Neuronal stem cell (in vitro differentiated cells): ENCODE data around the gene HNRNPAB.

ENCODE experiments used
- DNase-seq: peaks from one replicate; pipeline ENCODE4 v3.0.0-alpha.2; 2013; ENCODE audit warnings: low spot score
- H2AFZ ChIP-seq: one replicate; pipeline ENCODE4 v1.6.1; 2013; ENCODE audit warnings: mild to moderate bottlenecking, low read length, inconsistent platforms
- H2AK5ac ChIP-seq: 2 replicates; pipeline ENCODE4 v1.6.1; 2013; ENCODE audit warnings: low read depth, mild to moderate bottlenecking, inconsistent platforms, low read length, moderate library complexity, mixed read lengths
- H2BK120ac ChIP-seq: 2 replicates; pipeline ENCODE4 v1.6.1; 2013; ENCODE audit warnings: low read depth, mild to moderate bottlenecking, inconsistent platforms, low read length, moderate library complexity, mixed read lengths
- H2BK12ac ChIP-seq: one replicate; pipeline ENCODE4 v1.6.1; 2013; ENCODE audit warnings: low read length, inconsistent platforms
- H2BK15ac ChIP-seq: 2 replicates; pipeline ENCODE4 v1.6.1; 2013; ENCODE audit warnings: mild to moderate bottlenecking, low read length, inconsistent platforms, mixed read lengths
- H2BK5ac ChIP-seq: one replicate; pipeline ENCODE4 v1.6.1; 2013; ENCODE audit warnings: inconsistent platforms, mild to moderate bottlenecking, low read length, moderate library complexity
- H3K14ac ChIP-seq: one replicate; pipeline ENCODE4 v1.6.1; 2013; ENCODE audit warnings: low read length, inconsistent platforms
- H3K18ac ChIP-seq: 2 replicates; pipeline ENCODE4 v1.6.1; 2013; ENCODE audit warnings: low read length, inconsistent platforms
- H3K23ac ChIP-seq: 2 replicates; pipeline ENCODE4 v1.6.1; 2013; ENCODE audit warnings: low read depth, mild to moderate bottlenecking, mixed read lengths, low read length, inconsistent platforms; ENCODE audit not compliant: poor library complexity
- H3K27ac ChIP-seq: replicated peaks from 3 replicates; pipeline ENCODE4 v1.5.1; 2013; ENCODE audit warnings: low read length, inconsistent platforms
- H3K27me3 ChIP-seq, 3 experiments: 2 replicates each; pipeline ENCODE4 v1.6.1; 2013; ENCODE audit warnings: low read length in 3 of 3, mild to moderate bottlenecking in 2 of 3, inconsistent platforms in 1 of 3, low read depth in 1 of 3, mixed read lengths in 1 of 3, moderate library complexity in 1 of 3; ENCODE audit not compliant: control insufficient read depth in 3 of 3, insufficient read depth in 3 of 3
- H3K36me3 ChIP-seq, 2 donors: replicated peaks in 1 of 2; 2 replicates each; pipeline ENCODE4 v1.6.1; 2013; ENCODE audit warnings: low read length in 2 of 2; ENCODE audit not compliant: control insufficient read depth in 2 of 2, insufficient read depth in 2 of 2
- H3K4ac ChIP-seq: 2 replicates; pipeline ENCODE4 v1.6.1; 2013; ENCODE audit warnings: inconsistent platforms, mild to moderate bottlenecking, low read length, moderate library complexity
- H3K4me1 ChIP-seq, 2 donors: 1 replicate in 1 of 2; 2 replicates in 1 of 2; pipeline ENCODE4 v1.6.1; 2013; ENCODE audit warnings: low read length in 2 of 2, low read depth in 1 of 2; ENCODE audit not compliant: control insufficient read depth in 2 of 2, insufficient read depth in 1 of 2
- H3K4me2 ChIP-seq: one replicate; pipeline ENCODE4 v1.6.1; 2013; ENCODE audit warnings: mild to moderate bottlenecking, low read length, inconsistent platforms; ENCODE audit not compliant: insufficient read depth, poor library complexity, severe bottlenecking
- H3K4me3 ChIP-seq, 2 donors: 2 replicates each; pipeline ENCODE4 v1.5.1; 2013; ENCODE audit warnings: low read length in 2 of 2, mild to moderate bottlenecking in 2 of 2, inconsistent platforms in 1 of 2, moderate library complexity in 1 of 2
- H3K79me1 ChIP-seq: one replicate; pipeline ENCODE4 v1.6.1; 2013; ENCODE audit warnings: low read depth, mild to moderate bottlenecking, inconsistent platforms, low read length, moderate library complexity
- H3K9ac ChIP-seq: one replicate; pipeline ENCODE4 v1.6.1; 2013; ENCODE audit warnings: mild to moderate bottlenecking, low read depth, low read length, inconsistent platforms; ENCODE audit not compliant: poor library complexity
- H3K9me3 ChIP-seq, 2 donors: replicated peaks in 1 of 2; 2 replicates each; pipeline versions ENCODE3 to v1.6.1; 2013; ENCODE audit warnings: low read length in 2 of 2, mild to moderate bottlenecking in 2 of 2, inconsistent platforms in 1 of 2, low read depth in 1 of 2, mixed read lengths in 1 of 2, moderate library complexity in 1 of 2; ENCODE audit not compliant: control insufficient read depth in 2 of 2, insufficient read depth in 1 of 2
- H4K8ac ChIP-seq: one replicate; pipeline ENCODE4 v1.6.1; 2013; ENCODE audit warnings: low read depth, mild to moderate bottlenecking, inconsistent platforms, low read length, moderate library complexity
- H4K91ac ChIP-seq: one replicate; pipeline ENCODE4 v1.6.1; 2013; ENCODE audit warnings: low read length, low read depth, mild to moderate bottlenecking, inconsistent platforms; ENCODE audit not compliant: poor library complexity
- WGBS, 2 donors: extraction: QIAGEN DNeasy Blood & Tissue Kit; methylation state at CpG; one replicate each; pipeline ENCODE4 v1.1.7; 2013; ENCODE audit warnings: missing lambda C conversion rate in 2 of 2, mixed read lengths in 1 of 2; ENCODE audit not compliant: insufficient read length in 2 of 2, insufficient replicate concordance in 1 of 2; ENCODE audit errors: extremely low coverage in 2 of 2; 5-methylcytosine and 5-hydroxymethylcytosine counted together

The HNRNPAB gene

DNA sequence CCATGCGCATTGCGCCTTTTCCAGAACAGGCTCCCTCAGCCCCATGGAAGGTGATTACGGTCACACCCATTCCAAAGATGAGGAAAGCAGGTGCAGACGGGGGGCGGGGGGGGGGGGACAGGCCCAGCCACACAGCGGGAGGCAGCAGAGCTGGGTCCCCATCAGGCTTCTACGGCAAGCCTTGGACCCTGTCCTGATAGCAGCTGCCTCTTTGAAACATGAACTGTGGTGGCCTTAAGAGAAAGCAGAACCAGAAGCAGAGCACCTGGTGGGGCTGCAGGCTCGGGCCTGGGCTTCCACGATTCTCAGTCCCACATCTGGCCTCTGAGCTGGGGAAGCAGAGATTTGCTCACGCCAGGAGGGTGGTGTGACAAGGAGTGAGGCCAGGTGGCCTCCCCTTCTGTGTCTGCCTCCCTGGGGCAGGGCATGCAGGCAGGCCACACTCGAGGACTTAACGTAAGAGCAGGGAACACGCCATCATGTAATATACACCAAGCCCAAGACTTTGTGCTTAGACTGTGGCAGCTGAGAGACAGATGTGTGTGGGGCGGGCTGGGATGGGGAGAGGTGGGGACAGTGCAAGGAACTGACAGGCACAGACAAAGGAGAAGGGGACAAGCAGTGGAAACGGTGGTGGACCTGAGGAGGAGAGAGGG, 42.4 kb downstream of the HNRNPAB start:
- H2BK15ac ChIP-seq, result peak overlapping the region; percentile 49
- no peak overlapping the region for H4K8ac ChIP-seq
- H3K4ac ChIP-seq, result no peak overlapping the region
- WGBS, 2 donors, result no CpG with 5 or more reads among the region's 15 CpGs
- no peak overlapping the region for H3K27ac ChIP-seq
- no peaks in the 10 kb centered on the region for H3K9me3 ChIP-seq
- no peak overlapping the region for H4K91ac ChIP-seq
- peaks cover 0 to 2% of the 10 kb centered on the region in 2 donors for H3K4me1 ChIP-seq
- H3K79me1 ChIP-seq, result no peaks in the 10 kb centered on the region
- H2BK12ac ChIP-seq, result no peak overlapping the region
- H3K4me3 ChIP-seq, result no peak overlapping the region
- H3K27me3 ChIP-seq, result no peaks in the 10 kb centered on the region
- no peaks in the 10 kb centered on the region for H3K36me3 ChIP-seq
- no peak overlapping the region for H2BK120ac ChIP-seq
- no peak overlapping the region for H3K14ac ChIP-seq
- H2BK5ac ChIP-seq, result no peak overlapping the region
- H3K23ac ChIP-seq, result no peak overlapping the region
- no peak overlapping the region for H3K9ac ChIP-seq
- no peak for DNase-seq
- no peak overlapping the region for H2AFZ ChIP-seq
- H3K4me2 ChIP-seq, result no peak overlapping the region
- H2AK5ac ChIP-seq, result peak overlapping the region; percentile 18
- peak overlapping the region; percentile 76 for H3K18ac ChIP-seq

- Histone ChIP-seq H3K23ac (peak overlapping the region; percentile 85), H3K9me3 (no peaks in the 10 kb centered on the region), H3K4ac (no peak overlapping the region), H3K27me3 (no peaks in the 10 kb centered on the region), H3K9ac (peak overlapping the region; percentile 30), H3K36me3 (no peaks in the 10 kb centered on the region), H3K79me1 (no peaks in the 10 kb centered on the region), H4K91ac (no peak overlapping the region), H2AK5ac (peak overlapping the region; percentile 79), H3K4me1 (peaks cover 0 to 2% of the 10 kb centered on the region in 2 donors), H4K8ac (peak overlapping the region; percentile 17), H3K27ac (no peak overlapping the region), H2AFZ (no peak overlapping the region), H3K4me2 (no peak overlapping the region), H3K18ac (peak overlapping the region; percentile 44), H3K14ac (peak overlapping the region; percentile 82), H2BK12ac (peak overlapping the region; percentile 4), H2BK120ac (no peak overlapping the region), H2BK15ac (peak overlapping the region; percentile 15), H2BK5ac (peak overlapping the region; percentile 42), H3K4me3 (no peak overlapping the region)
- no CpG with 5 or more reads among the region's 24 CpGs for WGBS, 2 donors
- no peak for DNase-seq
Measured at GRCh38 chr5:178247481-178248456, 43.4 kb downstream of the HNRNPAB start.

GRCh38 chr5:178248750-178249149, 44.4 kb downstream of the HNRNPAB start:
- DNase-seq, result no peak
- Histone ChIP-seq H3K27ac (no peak overlapping the region), H2BK12ac (peak overlapping the region; percentile 84), H2AK5ac (peak overlapping the region; percentile 84), H2BK5ac (peak overlapping the region; percentile 42), H2BK120ac (no peak overlapping the region), H3K9ac (no peak overlapping the region), H3K9me3 (no peaks in the 10 kb centered on the region), H3K4me2 (no peak overlapping the region), H3K4me3 (no peak overlapping the region), H2BK15ac (peak overlapping the region; percentile 85), H3K23ac (peak overlapping the region; percentile 85), H3K4ac (peak overlapping the region; percentile 66), H2AFZ (no peak overlapping the region), H3K27me3 (no peaks in the 10 kb centered on the region), H3K36me3 (no peaks in the 10 kb centered on the region), H3K4me1 (peaks cover 0 to 2% of the 10 kb centered on the region in 2 donors), H3K18ac (peak overlapping the region; percentile 74), H3K79me1 (no peaks in the 10 kb centered on the region), H3K14ac (peak overlapping the region; percentile 75), H4K8ac (no peak overlapping the region), H4K91ac (no peak overlapping the region)
- WGBS, 2 donors, result no CpG with 5 or more reads among the region's 18 CpGs
